Mesodermal cell (in vitro differentiated cells): ENCODE data around the gene SHROOM1.
A peak's percentile ranks its signal among the peaks of the same experiment; 100 is the strongest.

ENCODE experiments used
- H3K27ac ChIP-seq: 2 replicates; pipeline ENCODE4 v1.7.0; 2013; ENCODE audit warnings: mild to moderate bottlenecking, low read depth, low read length, moderate library complexity; ENCODE audit not compliant: severe bottlenecking
- H3K36me3 ChIP-seq: 2 replicates; pipeline ENCODE4 v1.7.1; 2013; ENCODE audit warnings: mild to moderate bottlenecking, low read length, moderate library complexity; ENCODE audit not compliant: control insufficient read depth, insufficient read depth
- H3K4me1 ChIP-seq: one replicate; pipeline ENCODE4 v1.7.1; 2013; ENCODE audit warnings: mild to moderate bottlenecking, low read length; ENCODE audit not compliant: insufficient read depth, control insufficient read depth, poor library complexity, severe bottlenecking
- H3K4me3 ChIP-seq: 2 replicates; pipeline ENCODE4 v1.7.0; 2013; ENCODE audit warnings: low read length, control low read depth, mild to moderate bottlenecking; ENCODE audit not compliant: insufficient read depth, poor library complexity, severe bottlenecking; ENCODE audit errors: extremely low read depth
- H3K9me3 ChIP-seq: 2 replicates; pipeline ENCODE4 v1.7.1; 2013; ENCODE audit warnings: mild to moderate bottlenecking, low read length, moderate library complexity; ENCODE audit not compliant: control insufficient read depth
- WGBS, 2 experiments: methylation state at CpG; one replicate each; pipeline ENCODE4 v1.1.5; 2013; ENCODE audit warnings: missing lambda C conversion rate in 2 of 2; ENCODE audit not compliant: insufficient coverage in 2 of 2; 5-methylcytosine and 5-hydroxymethylcytosine counted together

SHROOM1 gene

GRCh38 chr5:132825033-132825833, 5.2 kb downstream of the SHROOM1 start:
- H3K36me3 ChIP-seq, result no peaks in the 10 kb centered on the region
- no peak overlapping the region for H3K27ac ChIP-seq
- H3K9me3 ChIP-seq, result no peaks in the 10 kb centered on the region
- H3K4me3 ChIP-seq, result peak overlapping the region; percentile 8
- WGBS, 2 experiments, result 30 to 34% methylated on average over 56 to 63 of the region's 71 CpGs
- peaks cover 12% of the 10 kb centered on the region for H3K4me1 ChIP-seq

- Histone ChIP-seq H3K4me3 (no peak overlapping the region), H3K27ac (no peak overlapping the region), H3K36me3 (no peaks in the 10 kb centered on the region), H3K9me3 (no peaks in the 10 kb centered on the region), H3K4me1 (peaks cover 12% of the 10 kb centered on the region)
- 93 to 100% methylated on average over 2 of the region's 3 CpGs for WGBS, 2 experiments
Observed at GRCh38 chr5:132824426-132824825, 6.0 kb downstream of the SHROOM1 start.

GRCh38 chr5:132823481-132824050, 6.9 kb downstream of the SHROOM1 start:
- Histone ChIP-seq H3K4me3 (no peak overlapping the region), H3K27ac (no peak overlapping the region), H3K36me3 (no peaks in the 10 kb centered on the region), H3K9me3 (no peaks in the 10 kb centered on the region), H3K4me1 (peaks cover 12% of the 10 kb centered on the region)
- WGBS, 2 experiments, result 90 to 91% methylated on average over 3 to 4 of the region's 7 CpGs

- Histone ChIP-seq H3K36me3 (no peaks in the 10 kb centered on the region), H3K9me3 (no peaks in the 10 kb centered on the region), H3K4me3 (peak overlapping the region; percentile 5), H3K27ac (no peak overlapping the region), H3K4me1 (peaks cover 12% of the 10 kb centered on the region)
- 12 to 20% methylated on average over 38 to 48 of the region's 68 CpGs for whole genome bisulfite sequencing, 2 experiments
Observed at GRCh38 chr5:132822650-132823480, 7.6 kb downstream of the SHROOM1 start.

GRCh38 chr5:132821791-132822190, 8.7 kb downstream of the SHROOM1 start:
- 100% methylated on average over 1 of the region's 1 CpG for WGBS, 2 experiments

GRCh38 chr5:132821350-132821749, 9.1 kb downstream of the SHROOM1 start:
- H3K27ac ChIP-seq, result no peak overlapping the region
- H3K9me3 ChIP-seq, result no peaks in the 10 kb centered on the region
- no peak overlapping the region for H3K4me3 ChIP-seq
- H3K4me1 ChIP-seq, result peaks cover 12% of the 10 kb centered on the region
- WGBS, 2 experiments, result 80% methylated on average over 1 of the region's 3 CpGs; no CpG with 5 or more reads in 1 of the 2 experiments
- H3K36me3 ChIP-seq, result no peaks in the 10 kb centered on the region

More at GRCh38 chr5:132821791-132822190, 8.7 kb downstream of the SHROOM1 start:
- H3K9me3 ChIP-seq, result no peaks in the 10 kb centered on the region
- no peaks in the 10 kb centered on the region for H3K36me3 ChIP-seq
- H3K4me3 ChIP-seq, result no peak overlapping the region
- no peak overlapping the region for H3K27ac ChIP-seq
- peaks cover 12% of the 10 kb centered on the region for H3K4me1 ChIP-seq

GRCh38 chr5:132820162-132820754, 10.2 kb downstream of the SHROOM1 start:
- H3K36me3 ChIP-seq, result no peaks in the 10 kb centered on the region
- 10 to 39% methylated on average over 9 to 11 of the region's 15 CpGs for WGBS, 2 experiments
- peaks cover 7% of the 10 kb centered on the region for H3K4me1 ChIP-seq
- no peak overlapping the region for H3K4me3 ChIP-seq
- H3K9me3 ChIP-seq, result no peaks in the 10 kb centered on the region
- H3K27ac ChIP-seq, result no peak overlapping the region

- Histone ChIP-seq H3K9me3 (no peaks in the 10 kb centered on the region), H3K4me1 (peaks cover 7% of the 10 kb centered on the region), H3K27ac (no peak overlapping the region), H3K36me3 (no peaks in the 10 kb centered on the region), H3K4me3 (no peak overlapping the region)
- 92 to 95% methylated on average over 19 to 26 of the region's 26 CpGs for WGBS, 2 experiments
Observed at GRCh38 chr5:132819468-132819867, 11.0 kb downstream of the SHROOM1 start.

GRCh38 chr5:132817011-132817410, 13.4 kb downstream of the SHROOM1 start:
- H3K4me3 ChIP-seq, result no peak overlapping the region
- no peaks in the 10 kb centered on the region for H3K9me3 ChIP-seq
- no peaks in the 10 kb centered on the region for H3K4me1 ChIP-seq
- H3K27ac ChIP-seq, result no peak overlapping the region
- H3K36me3 ChIP-seq, result no peaks in the 10 kb centered on the region
- WGBS, 2 experiments, result no CpG with 5 or more reads among the region's 1 CpG

GRCh38 chr5:132816554-132816953, 13.9 kb downstream of the SHROOM1 start:
- H3K27ac ChIP-seq, result no peak overlapping the region
- no peak overlapping the region for H3K4me3 ChIP-seq
- H3K4me1 ChIP-seq, result no peaks in the 10 kb centered on the region
- H3K36me3 ChIP-seq, result no peaks in the 10 kb centered on the region
- H3K9me3 ChIP-seq, result no peaks in the 10 kb centered on the region
